ENCODE measurements around the gene ABLIM2. TPM values are rescaled to one million over a fixed set of nuclear protein-coding genes. Genes with fewer than 3 reads are reported as not detected.

Gene ABLIM2
- total RNA-seq, 6 experiments from 2014 or later: 0.14 TPM; not detected in 5

DNA sequence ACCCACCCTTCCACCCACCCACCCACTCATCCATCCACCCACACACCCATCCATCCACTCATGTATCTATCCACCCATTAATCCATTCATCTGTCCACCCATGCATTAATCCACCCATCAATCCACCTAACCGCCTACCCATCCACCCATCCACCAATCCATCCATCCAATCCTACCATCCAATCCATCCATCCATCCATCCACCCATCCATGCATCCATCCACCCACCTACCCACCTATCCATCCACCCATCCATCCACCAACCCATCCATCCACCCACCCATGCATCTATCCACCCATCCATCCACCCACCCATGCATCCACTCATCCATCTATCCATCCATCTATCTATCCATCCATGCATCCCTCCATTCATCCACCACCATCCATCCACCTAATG lies 184.2 kb downstream of the ABLIM2 start:
- Mint-ChIP-seq H3K4me3 (no peak overlapping the region), H3K27ac (no peak overlapping the region), H3K4me1 (ENCODE audit: low read depth) (peaks cover 38% of the 10 kb centered on the region), H3K27me3 (ENCODE audit: insufficient read depth) (peaks cover 7% of the 10 kb centered on the region), H3K9me3 (no peaks in the 10 kb centered on the region), H3K36me3 (ENCODE audit: low read depth) (no peaks in the 10 kb centered on the region)
- DNase-seq: no peak
- TF ChIP-seq, protein P1, sequence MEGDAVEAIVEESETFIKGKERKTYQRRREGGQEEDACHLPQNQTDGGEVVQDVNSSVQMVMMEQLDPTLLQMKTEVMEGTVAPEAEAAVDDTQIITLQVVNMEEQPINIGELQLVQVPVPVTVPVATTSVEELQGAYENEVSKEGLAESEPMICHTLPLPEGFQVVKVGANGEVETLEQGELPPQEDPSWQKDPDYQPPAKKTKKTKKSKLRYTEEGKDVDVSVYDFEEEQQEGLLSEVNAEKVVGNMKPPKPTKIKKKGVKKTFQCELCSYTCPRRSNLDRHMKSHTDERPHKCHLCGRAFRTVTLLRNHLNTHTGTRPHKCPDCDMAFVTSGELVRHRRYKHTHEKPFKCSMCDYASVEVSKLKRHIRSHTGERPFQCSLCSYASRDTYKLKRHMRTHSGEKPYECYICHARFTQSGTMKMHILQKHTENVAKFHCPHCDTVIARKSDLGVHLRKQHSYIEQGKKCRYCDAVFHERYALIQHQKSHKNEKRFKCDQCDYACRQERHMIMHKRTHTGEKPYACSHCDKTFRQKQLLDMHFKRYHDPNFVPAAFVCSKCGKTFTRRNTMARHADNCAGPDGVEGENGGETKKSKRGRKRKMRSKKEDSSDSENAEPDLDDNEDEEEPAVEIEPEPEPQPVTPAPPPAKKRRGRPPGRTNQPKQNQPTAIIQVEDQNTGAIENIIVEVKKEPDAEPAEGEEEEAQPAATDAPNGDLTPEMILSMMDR (IDR thresholded peaks at IDR 0.05): no peak

DNA sequence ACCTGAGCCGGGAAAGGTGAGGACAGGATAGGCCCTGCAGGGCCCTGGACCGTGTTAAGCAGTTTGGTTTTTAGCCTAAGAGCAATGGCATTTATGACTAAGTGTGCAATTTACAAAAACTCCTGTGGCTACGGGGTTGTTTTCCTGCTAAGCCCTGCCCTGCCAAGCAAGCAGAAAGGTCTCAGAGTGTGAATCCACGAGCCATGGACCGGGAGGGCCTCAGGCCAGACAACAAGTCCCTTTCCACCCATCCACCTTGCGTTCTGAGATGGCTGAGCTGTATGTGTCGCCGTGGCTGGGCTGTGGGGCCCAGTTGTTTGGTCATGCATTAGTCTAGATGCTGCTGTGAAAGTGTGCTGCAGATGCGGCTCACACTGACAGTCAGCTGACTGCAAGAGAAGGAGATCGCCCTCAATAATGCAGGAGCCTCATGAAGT lies 185.1 kb downstream of the ABLIM2 start:
- Mint-ChIP-seq H3K27ac (peak overlapping the region; percentile 64), H3K27me3 (ENCODE audit: insufficient read depth) (peaks cover 5% of the 10 kb centered on the region; the same call in 1 of the 2 replicates), H3K4me1 (ENCODE audit: low read depth) (peaks cover 37% of the 10 kb centered on the region), H3K9me3 (no peaks in the 10 kb centered on the region), H3K4me3 (peak overlapping the region; percentile 38), H3K36me3 (ENCODE audit: low read depth) (no peaks in the 10 kb centered on the region)
- TF ChIP-seq, protein P1 (IDR thresholded peaks at IDR 0.05): no peak
- DNase-seq: peak; percentile 79

DNA sequence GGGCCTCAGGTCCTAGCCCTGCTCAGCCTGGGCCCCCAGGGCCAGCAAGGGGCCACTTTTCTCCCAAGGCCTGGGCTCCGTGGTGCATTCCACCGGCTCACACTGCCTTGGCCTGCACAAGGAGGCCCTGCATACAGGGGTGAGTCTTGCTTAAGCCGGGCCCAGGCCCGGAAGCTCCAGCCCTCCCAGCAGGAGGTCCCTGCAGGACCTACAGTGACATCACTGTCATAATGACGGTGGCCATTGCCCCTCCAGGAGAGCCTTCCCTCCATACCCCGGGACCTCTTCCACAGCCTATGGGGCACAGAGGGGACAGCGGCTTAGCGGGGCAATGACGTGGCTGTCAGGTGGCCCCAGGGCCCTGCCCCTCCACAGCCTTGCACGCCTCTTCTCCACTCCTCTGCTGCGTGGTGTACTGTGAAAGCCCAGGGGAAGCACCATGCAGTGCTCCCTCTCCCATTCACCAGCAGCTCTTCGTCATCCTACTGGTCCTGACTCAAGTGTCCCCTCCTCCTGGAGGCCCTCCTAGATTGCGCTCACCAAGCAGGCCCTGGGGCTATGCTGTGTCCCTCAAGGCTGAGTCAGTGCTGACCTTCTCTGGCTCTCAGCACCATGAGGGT lies 186.6 kb downstream of the ABLIM2 start:
- Mint-ChIP-seq H3K4me3 (no peak overlapping the region; the same call in 1 of the 2 replicates), H3K4me1 (ENCODE audit: low read depth) (peaks cover 45% of the 10 kb centered on the region), H3K27me3 (ENCODE audit: insufficient read depth) (peaks cover 5% of the 10 kb centered on the region; the same call in 1 of the 2 replicates), H3K27ac (peak overlapping the region; percentile 64), H3K9me3 (no peaks in the 10 kb centered on the region), H3K36me3 (ENCODE audit: low read depth) (no peaks in the 10 kb centered on the region)
- TF ChIP-seq, protein P1 (IDR thresholded peaks at IDR 0.05): no peak
- peak; percentile 31 for DNase-seq

DNA sequence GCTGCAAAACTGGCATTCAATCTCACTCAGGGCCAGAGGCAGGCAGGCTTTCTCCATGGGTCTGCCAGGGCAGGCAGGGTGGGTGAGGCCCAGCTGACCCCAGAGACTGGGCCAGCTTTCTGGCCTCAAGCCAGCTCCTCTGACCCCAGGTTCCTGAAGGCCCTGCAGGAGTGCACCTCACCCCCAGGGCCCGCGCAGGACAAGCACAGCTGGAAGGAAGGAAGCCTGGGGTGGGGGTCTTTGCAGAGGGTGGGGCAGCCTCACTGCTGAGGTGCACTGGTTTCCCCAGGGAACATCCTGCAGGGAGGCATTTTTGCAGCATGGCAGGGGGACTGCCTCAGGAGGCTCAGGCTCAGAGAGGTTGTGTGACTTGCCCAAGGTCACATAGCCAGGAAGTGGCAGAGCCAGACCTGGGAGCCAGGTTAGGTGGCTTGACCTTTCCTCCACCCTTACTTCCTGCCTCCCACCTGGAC lies 187.4 kb downstream of the ABLIM2 start:
- no peak overlapping the region for H3K4me3 Mint-ChIP-seq
- H3K9me3 Mint-ChIP-seq: no peaks in the 10 kb centered on the region
- no peak overlapping the region for H3K27ac Mint-ChIP-seq
- H3K27me3 Mint-ChIP-seq (ENCODE audit: insufficient read depth): peaks cover 7% of the 10 kb centered on the region
- H3K4me1 Mint-ChIP-seq (ENCODE audit: low read depth): peaks cover 45% of the 10 kb centered on the region
- H3K36me3 Mint-ChIP-seq (ENCODE audit: low read depth): no peaks in the 10 kb centered on the region
- DNase-seq: no peak
- TF ChIP-seq, protein P1 (IDR thresholded peaks at IDR 0.05): no peak

DNA sequence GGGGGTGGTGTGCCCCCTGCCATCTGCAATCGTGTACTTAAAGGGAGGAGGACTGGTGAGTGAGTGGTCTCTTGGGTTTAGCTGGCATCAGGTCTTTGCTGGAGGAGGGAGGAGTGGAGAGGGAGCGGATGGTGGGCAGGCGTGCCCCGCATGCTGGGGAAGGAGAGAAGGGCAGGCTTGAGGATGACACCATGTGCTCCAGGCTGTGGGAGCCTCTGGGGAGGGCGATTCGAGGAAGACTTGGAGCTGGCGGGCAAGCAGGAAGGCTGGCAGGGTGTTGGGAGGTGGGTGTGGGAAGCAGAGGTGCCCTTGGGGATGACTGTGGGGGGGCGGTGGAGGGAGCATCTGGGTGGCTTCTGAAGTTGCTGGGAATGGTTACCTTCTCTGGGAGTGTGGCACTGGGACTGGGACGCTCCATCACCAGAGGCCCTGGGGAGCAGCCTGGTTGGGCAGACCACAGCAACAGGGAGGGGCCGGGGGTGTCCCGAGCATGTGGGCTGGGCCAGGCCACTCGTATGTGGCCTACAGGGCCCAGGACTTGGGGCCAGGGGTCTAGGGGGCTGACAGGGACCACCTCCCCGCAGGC lies 188.2 kb downstream of the ABLIM2 start:
- no peaks in the 10 kb centered on the region for H3K9me3 Mint-ChIP-seq
- H3K4me3 Mint-ChIP-seq: no peak overlapping the region; the same call in 1 of the 2 replicates
- peaks cover 9% of the 10 kb centered on the region for H3K27me3 Mint-ChIP-seq (ENCODE audit: insufficient read depth)
- no peaks in the 10 kb centered on the region for H3K36me3 Mint-ChIP-seq (ENCODE audit: low read depth)
- H3K4me1 Mint-ChIP-seq (ENCODE audit: low read depth): peaks cover 45% of the 10 kb centered on the region
- H3K27ac Mint-ChIP-seq: peak overlapping the region; percentile 82; the same call in 1 of the 2 replicates
- no peak for DNase-seq
- TF ChIP-seq, protein P1 (IDR thresholded peaks at IDR 0.05): no peak
